Stimulated activated CD4-positive, alpha-beta T cell treated with anti-CD3 and anti-CD28 coated beads, Interleukin-15, amount 100 ng/mL, for 1 hour (primary cell): Measurements from ENCODE around the gene ATP6V0E1.

Experiments used
- DNase-seq, 2 donors: peaks; one replicate each; pipeline ENCODE4 v3.0.0-alpha.2; 2020; ENCODE audit warnings: low read depth in 1 of 2, low spot score in 1 of 2

The ATP6V0E1 gene

GRCh38 chr5:172983542-172984243, at the start of gene ATP6V0E1:
ATP6V0E1 (plus strand) TSS chr5:172983771; CDS start chr5:172983861, 90 bp downstream.
- DNase-seq = peak; percentile 85 to 94

- DNase-seq = no peak
These were observed 48.5 kb upstream of the ATP6V0E1 start for GRCh38 chr5:172935096-172935495.

GRCh38 chr5:172936401-172936800, 47.2 kb upstream of the ATP6V0E1 start:
- no peak for DNase-seq

- DNase-seq = no peak
These were observed 44.5 kb upstream of the ATP6V0E1 start for GRCh38 chr5:172939071-172939470.

- DNase-seq = no peak
These were observed 43.8 kb upstream of the ATP6V0E1 start for GRCh38 chr5:172939611-172940267.

- DNase-seq = no peak
These were observed 43.1 kb upstream of the ATP6V0E1 start for GRCh38 chr5:172940268-172941066.

- no peak for DNase-seq
These were observed 42.5 kb upstream of the ATP6V0E1 start for GRCh38 chr5:172941067-172941516.

- DNase-seq = no peak
These were observed 41.0 kb upstream of the ATP6V0E1 start for GRCh38 chr5:172942556-172942955.

- no peak for DNase-seq
These were observed 40.2 kb upstream of the ATP6V0E1 start for GRCh38 chr5:172943283-172943841.

GRCh38 chr5:172943906-172944305, 39.7 kb upstream of the ATP6V0E1 start:
- DNase-seq = no peak

- no peak for DNase-seq
These were observed 38.8 kb upstream of the ATP6V0E1 start for GRCh38 chr5:172944741-172945140.

- DNase-seq = no peak
These were observed 38.4 kb upstream of the ATP6V0E1 start for GRCh38 chr5:172945151-172945550.

- DNase-seq = no peak
These were observed 37.4 kb upstream of the ATP6V0E1 start for GRCh38 chr5:172946146-172946545.

GRCh38 chr5:172949426-172949825, 34.1 kb upstream of the ATP6V0E1 start:
- DNase-seq = no peak

GRCh38 chr5:172950176-172950965, 33.2 kb upstream of the ATP6V0E1 start:
- no peak for DNase-seq

GRCh38 chr5:172951371-172952033, 32.1 kb upstream of the ATP6V0E1 start:
- no peak for DNase-seq

- DNase-seq = no peak
These were observed 31.5 kb upstream of the ATP6V0E1 start for GRCh38 chr5:172952034-172952511.

GRCh38 chr5:172953776-172954675, 29.5 kb upstream of the ATP6V0E1 start:
- DNase-seq = no peak

- no peak for DNase-seq
These were observed 28.8 kb upstream of the ATP6V0E1 start for GRCh38 chr5:172954751-172955159.
